Astrocyte (in vitro differentiated cells and primary cell): ENCODE measurements around the gene CLMN. TPM values are rescaled to one million over a fixed set of nuclear protein-coding genes. Genes with fewer than 3 reads are reported as not detected.
"Not testable (repeated sequence)": the region's sequence is repeated elsewhere in the genome, so short reads cannot be mapped to it uniquely, and the experiment has no call there.

Experiments
- DNase-seq: peaks from one replicate; pipeline ENCODE4 v3.0.0-alpha.2; 2010; ENCODE audit warnings: low read depth
- FAIRE-seq: peaks from 2 replicates; lab custom pipeline; 2011; peaks lifted over from hg19 to GRCh38; lab: Jason Lieb, UNC
- H2AFZ ChIP-seq: 2 replicates; pipeline ENCODE4 v1.6.0; 2012; ENCODE audit warnings: low read depth, low read length, inconsistent platforms
- H3K27ac ChIP-seq: 2 replicates; pipeline ENCODE4 v1.5.1; 2011; ENCODE audit warnings: low read depth, low read length, inconsistent platforms
- H3K27me3 ChIP-seq: 2 replicates; pipeline ENCODE4 v1.6.0; 2011; ENCODE audit warnings: low read length, inconsistent platforms; ENCODE audit not compliant: insufficient read depth
- H3K36me3 ChIP-seq: 2 replicates; pipeline ENCODE4 v1.5.1; 2011; ENCODE audit warnings: low read length, inconsistent platforms; ENCODE audit not compliant: insufficient read depth
- H3K4me1 ChIP-seq: 2 replicates; pipeline ENCODE4 v1.5.1; 2011; ENCODE audit warnings: low read length, inconsistent platforms; ENCODE audit not compliant: insufficient read depth
- H3K4me2 ChIP-seq: 2 replicates; pipeline ENCODE4 v1.6.0; 2012; ENCODE audit warnings: low read length, inconsistent platforms
- H3K4me3 ChIP-seq: 2 replicates; pipeline ENCODE4 v1.5.1; 2011; ENCODE audit warnings: low read depth, mild to moderate bottlenecking, low read length, inconsistent platforms; ENCODE audit not compliant: insufficient read depth
- H3K79me2 ChIP-seq: 2 replicates; pipeline ENCODE4 v1.6.0; 2012; ENCODE audit warnings: mild to moderate bottlenecking, low read length, inconsistent platforms; ENCODE audit not compliant: insufficient read depth
- H3K9ac ChIP-seq: 2 replicates; pipeline ENCODE4 v1.6.0; 2012; ENCODE audit warnings: mild to moderate bottlenecking, low read length, inconsistent platforms
- H3K9me3 ChIP-seq: 2 replicates; pipeline ENCODE4 v1.5.1; 2012; ENCODE audit warnings: low read depth, mild to moderate bottlenecking, low read length, inconsistent platforms; ENCODE audit not compliant: insufficient read depth
- H4K20me1 ChIP-seq: 2 replicates; pipeline ENCODE4 v1.6.0; 2012; ENCODE audit warnings: low read length, inconsistent platforms; ENCODE audit not compliant: insufficient read depth
- H3K27ac Mint-ChIP-seq: one replicate; pipeline ENCODE4 v1.8.0; 2021; ENCODE audit warnings: mild to moderate bottlenecking, mixed read lengths; ENCODE audit not compliant: unreplicated experiment
- H3K27me3 Mint-ChIP-seq: one replicate; pipeline ENCODE4 v1.8.0; 2021; ENCODE audit warnings: low read depth, mixed read lengths; ENCODE audit not compliant: unreplicated experiment
- H3K36me3 Mint-ChIP-seq: one replicate; pipeline ENCODE4 v1.8.0; 2021; ENCODE audit warnings: low read depth, mixed read lengths; ENCODE audit not compliant: unreplicated experiment
- H3K4me1 Mint-ChIP-seq: one replicate; pipeline ENCODE4 v1.8.0; 2021; ENCODE audit warnings: low read depth, mixed read lengths; ENCODE audit not compliant: unreplicated experiment
- H3K4me3 Mint-ChIP-seq: one replicate; pipeline ENCODE4 v1.8.0; 2021; ENCODE audit warnings: mild to moderate bottlenecking, moderate library complexity, mixed read lengths; ENCODE audit not compliant: unreplicated experiment
- H3K9me3 Mint-ChIP-seq: one replicate; pipeline ENCODE4 v1.8.0; 2021; ENCODE audit warnings: mild to moderate bottlenecking, mixed read lengths; ENCODE audit not compliant: unreplicated experiment
- EZH2 ChIP-seq: IDR thresholded peaks from 2 replicates; pipeline ENCODE4 v1.6.1; 2012; ENCODE audit warnings: mild to moderate bottlenecking, low read length, inconsistent platforms; ENCODE audit not compliant: insufficient read depth
- total RNA-seq: library from RNA; stranded (reverse); gene quantifications from 2 replicates; pipeline ENCODE4 v1.2.1, GENCODE V29; 2021
- TF ChIP-seq, protein P1 (sequence below): IDR thresholded peaks from 2 replicates; pipeline ENCODE4 v1.5.1; 2011; ENCODE audit warnings: low read depth, mild to moderate bottlenecking, inconsistent platforms, low read length, moderate library complexity; ENCODE audit not compliant: insufficient read depth

Gene CLMN
- total RNA-seq, 1 donor from 2014 or later: 14.0 TPM

DNA sequence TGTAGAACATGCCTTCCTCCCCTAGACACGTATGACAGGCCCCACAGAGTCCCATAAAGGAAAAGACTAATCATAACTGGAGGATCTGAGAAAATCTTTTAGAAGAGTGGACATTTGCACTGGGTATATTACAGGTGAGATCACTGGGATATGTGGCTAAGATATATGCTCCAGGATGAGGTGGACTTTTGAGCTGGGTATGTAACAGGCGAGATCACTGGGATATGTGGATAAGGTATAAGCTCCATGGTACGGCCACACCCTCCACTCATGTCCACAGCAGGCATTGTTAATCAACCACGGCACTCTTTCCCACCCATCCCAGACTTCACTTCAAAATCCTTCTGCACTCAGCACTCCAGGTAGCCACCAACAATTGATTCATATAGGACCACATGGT is 34.1 kb downstream of the CLMN start:
- DNase-seq (no peak), FAIRE-seq (no peak)
- Histone ChIP-seq H3K4me2 (no peak overlapping the region), H3K27me3 (no peaks in the 10 kb centered on the region), H4K20me1 (no peaks in the 10 kb centered on the region), H3K9me3 (no peaks in the 10 kb centered on the region), H2AFZ (no peak overlapping the region), H3K4me3 (no peak overlapping the region), H3K27ac (no peak overlapping the region), H3K36me3 (no peaks in the 10 kb centered on the region), H3K4me1 (no peaks in the 10 kb centered on the region), H3K9ac (no peak overlapping the region), H3K79me2 (no peaks in the 10 kb centered on the region)
- no peak for TF ChIP-seq EZH2
- TF ChIP-seq, protein P1, sequence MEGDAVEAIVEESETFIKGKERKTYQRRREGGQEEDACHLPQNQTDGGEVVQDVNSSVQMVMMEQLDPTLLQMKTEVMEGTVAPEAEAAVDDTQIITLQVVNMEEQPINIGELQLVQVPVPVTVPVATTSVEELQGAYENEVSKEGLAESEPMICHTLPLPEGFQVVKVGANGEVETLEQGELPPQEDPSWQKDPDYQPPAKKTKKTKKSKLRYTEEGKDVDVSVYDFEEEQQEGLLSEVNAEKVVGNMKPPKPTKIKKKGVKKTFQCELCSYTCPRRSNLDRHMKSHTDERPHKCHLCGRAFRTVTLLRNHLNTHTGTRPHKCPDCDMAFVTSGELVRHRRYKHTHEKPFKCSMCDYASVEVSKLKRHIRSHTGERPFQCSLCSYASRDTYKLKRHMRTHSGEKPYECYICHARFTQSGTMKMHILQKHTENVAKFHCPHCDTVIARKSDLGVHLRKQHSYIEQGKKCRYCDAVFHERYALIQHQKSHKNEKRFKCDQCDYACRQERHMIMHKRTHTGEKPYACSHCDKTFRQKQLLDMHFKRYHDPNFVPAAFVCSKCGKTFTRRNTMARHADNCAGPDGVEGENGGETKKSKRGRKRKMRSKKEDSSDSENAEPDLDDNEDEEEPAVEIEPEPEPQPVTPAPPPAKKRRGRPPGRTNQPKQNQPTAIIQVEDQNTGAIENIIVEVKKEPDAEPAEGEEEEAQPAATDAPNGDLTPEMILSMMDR: no peak
- H3K4me1 Mint-ChIP-seq: no peaks in the 10 kb centered on the region
- H3K4me3 Mint-ChIP-seq: no peak overlapping the region
- H3K27me3 Mint-ChIP-seq: peaks cover 8% of the 10 kb centered on the region
- peaks cover 9% of the 10 kb centered on the region for H3K9me3 Mint-ChIP-seq
- peaks cover 9% of the 10 kb centered on the region for H3K36me3 Mint-ChIP-seq
- H3K27ac Mint-ChIP-seq: no peak overlapping the region

DNA sequence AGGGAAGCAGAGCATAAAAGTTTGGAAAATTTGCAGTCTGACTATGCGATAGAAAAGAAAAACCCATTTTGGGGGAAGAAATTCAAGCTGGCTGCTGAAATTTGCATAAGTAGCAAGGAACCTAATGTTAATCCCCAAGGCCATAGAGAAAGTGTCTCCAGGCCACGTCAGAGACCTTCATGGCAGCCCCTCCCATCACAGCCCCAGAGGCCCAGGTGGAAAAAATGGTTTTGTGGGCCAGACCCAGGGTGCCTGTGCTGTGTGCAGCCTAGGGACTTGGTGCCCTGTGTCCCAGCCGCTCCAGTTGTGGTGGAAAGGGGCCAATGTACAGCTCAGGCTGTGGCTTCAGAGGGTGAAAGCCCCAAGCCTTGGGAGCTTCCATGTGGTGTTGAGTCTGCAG is 35.9 kb downstream of the CLMN start:
- not testable (repeated sequence) for H3K4me1 Mint-ChIP-seq, H3K4me1 ChIP-seq, H3K4me3 ChIP-seq, H4K20me1 ChIP-seq, H3K27me3 ChIP-seq, H3K27me3 Mint-ChIP-seq, H3K4me2 ChIP-seq, H3K4me3 Mint-ChIP-seq, H3K9me3 ChIP-seq, H3K9me3 Mint-ChIP-seq, H3K9ac ChIP-seq, H3K36me3 ChIP-seq, H2AFZ ChIP-seq, DNase-seq, H3K36me3 Mint-ChIP-seq, H3K27ac ChIP-seq, H3K27ac Mint-ChIP-seq, H3K79me2 ChIP-seq, FAIRE-seq

DNA sequence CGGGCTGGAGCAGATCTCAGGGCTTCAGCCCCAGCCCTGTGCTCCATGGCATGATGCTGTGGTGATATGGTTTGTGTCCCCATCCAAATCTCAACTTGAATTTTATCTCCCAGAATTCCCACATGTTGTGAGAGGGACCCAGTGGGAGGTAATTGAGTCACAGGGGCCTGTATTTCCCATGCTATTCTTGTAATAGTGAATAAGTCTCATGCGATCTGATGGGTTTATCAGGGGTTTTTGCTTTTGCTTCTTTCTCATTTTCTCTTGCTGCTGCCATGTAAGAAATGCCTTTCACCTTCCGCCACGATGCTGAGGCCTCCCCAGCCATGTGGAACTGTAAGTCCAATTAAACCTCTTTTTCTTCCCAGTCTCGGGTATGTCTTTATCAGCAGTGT is 36.7 kb downstream of the CLMN start:
- not testable (repeated sequence) for H3K79me2 ChIP-seq, FAIRE-seq, H4K20me1 ChIP-seq

More for the DNA sequence above, 36.7 kb downstream of the CLMN start:
- not testable (repeated sequence) for H3K27ac ChIP-seq, H3K9me3 Mint-ChIP-seq, H3K4me1 Mint-ChIP-seq, H3K4me2 ChIP-seq, H3K9ac ChIP-seq, H3K27me3 Mint-ChIP-seq, H2AFZ ChIP-seq, H3K4me1 ChIP-seq, H3K4me3 Mint-ChIP-seq, H3K27me3 ChIP-seq, H3K36me3 Mint-ChIP-seq, H3K36me3 ChIP-seq, H3K4me3 ChIP-seq, H3K9me3 ChIP-seq, DNase-seq, H3K27ac Mint-ChIP-seq
